Stimulated activated CD8-positive, alpha-beta memory T cell treated with anti-CD3 and anti-CD28 coated beads, Interleukin-7, amount 100 ng/mL, for 4 hours (primary cell): ENCODE measurements around the gene CEP57.

Source experiments
- DNase-seq, 2 donors: peaks; one replicate each; pipeline ENCODE4 v3.0.0-alpha.2; 2020; ENCODE audit warnings: low read depth in 2 of 2

The CEP57 gene

GRCh38 chr11:95790123-95790932, at the start of gene CEP57:
Gene CEP57, plus strand, starts transcription at chr11:95790498. Its CDS starts 201 bp downstream, at chr11:95790699.
- peak; percentile 93 to 96 for DNase-seq

GRCh38 chr11:95750101-95750500, 40.2 kb upstream of the CEP57 start:
- no peak for DNase-seq

GRCh38 chr11:95751515-95751914, 38.8 kb upstream of the CEP57 start:
- no peak for DNase-seq

GRCh38 chr11:95760941-95761340, 29.4 kb upstream of the CEP57 start:
- no peak for DNase-seq

GRCh38 chr11:95762534-95762933, 27.8 kb upstream of the CEP57 start:
- DNase-seq: no peak

GRCh38 chr11:95764267-95764898, 25.9 kb upstream of the CEP57 start:
- no peak for DNase-seq

- DNase-seq: no peak
Observed at GRCh38 chr11:95766701-95767100, 23.6 kb upstream of the CEP57 start.

- no peak for DNase-seq
Observed at GRCh38 chr11:95767498-95767897, 22.8 kb upstream of the CEP57 start.

GRCh38 chr11:95768521-95768920, 21.8 kb upstream of the CEP57 start:
- DNase-seq: no peak

GRCh38 chr11:95776859-95777258, 13.4 kb upstream of the CEP57 start:
- DNase-seq: no peak

- no peak for DNase-seq
Observed at GRCh38 chr11:95778699-95779098, 11.6 kb upstream of the CEP57 start.

- DNase-seq: no peak
Observed at GRCh38 chr11:95780544-95780943, 9.8 kb upstream of the CEP57 start.

- peak in 1 of 2 donors; percentile 5 for DNase-seq
Observed at GRCh38 chr11:95788921-95789505, 1.3 kb upstream of the CEP57 start.

GRCh38 chr11:95789506-95790122, 684 bp upstream of the CEP57 start, which contains the start of gene FAM76B:
Gene FAM76B, minus strand, starts transcription at chr11:95789782. Its CDS starts 304 bp downstream, at chr11:95789478.
- peak; percentile 93 to 97 for DNase-seq

- DNase-seq: peak; percentile 11 to 12
Observed at GRCh38 chr11:95790933-95791708, 823 bp downstream of the CEP57 start.

- no peak for DNase-seq
Observed at GRCh38 chr11:95791709-95792033, 1.4 kb downstream of the CEP57 start.

- no peak for DNase-seq
Observed at GRCh38 chr11:95792200-95792599, 1.9 kb downstream of the CEP57 start.

GRCh38 chr11:95792700-95793099, 2.4 kb downstream of the CEP57 start:
- DNase-seq: no peak

GRCh38 chr11:95793116-95793515, 2.8 kb downstream of the CEP57 start:
- no peak for DNase-seq

GRCh38 chr11:95794086-95794485, 3.8 kb downstream of the CEP57 start:
- no peak for DNase-seq

GRCh38 chr11:95795627-95796295, 5.5 kb downstream of the CEP57 start:
- no peak for DNase-seq
